Uterus (tissue), 2 donors: ENCODE measurements around the gene PUM1.

Experiments
- POLR2A ChIP-seq, 2 donors: fragments of 450-650 bp; IDR thresholded peaks; one replicate each; pipeline ENCODE4 v1.6.1; 2016; ENCODE audit warnings: antibody characterized with exemption in 2 of 2, mild to moderate bottlenecking in 1 of 2, moderate library complexity in 1 of 2
- TF ChIP-seq, protein P1 (sequence below), 4 experiments: fragments of 200-600 bp in 2 of 4; fragments of 450-650 bp in 2 of 4; sonication (generic) in 2 of 4; IDR thresholded peaks; one replicate each; pipeline ENCODE4 v1.5.1; 2016 to 2019; ENCODE audit warnings: antibody characterized with exemption in 4 of 4, mild to moderate bottlenecking in 2 of 4, moderate library complexity in 1 of 4

DNA sequence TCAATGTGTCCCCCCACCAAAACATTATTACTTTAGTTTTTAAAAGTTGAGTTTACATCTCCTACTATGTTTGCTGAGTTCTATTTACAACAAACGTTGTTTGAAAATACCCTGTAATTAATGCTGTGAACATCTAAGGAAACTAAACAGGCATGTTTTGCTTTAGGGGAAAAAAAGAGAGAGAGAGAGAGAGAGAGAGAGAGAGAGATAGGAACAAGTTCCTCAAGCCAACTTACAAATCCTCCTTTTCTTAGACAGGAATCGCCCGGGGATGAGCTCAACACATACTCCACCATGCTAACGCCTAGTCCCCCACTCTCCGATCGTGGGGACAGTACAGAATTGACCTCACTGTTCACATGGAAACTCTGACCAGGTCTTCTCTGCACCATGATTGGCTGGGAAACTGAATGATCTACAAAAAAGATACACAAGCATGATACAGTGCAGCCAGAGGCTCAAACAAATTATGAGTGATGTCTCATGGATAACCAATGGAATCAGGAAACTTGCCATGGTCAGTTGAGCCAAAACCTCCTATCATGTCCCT is 59.8 kb downstream of the PUM1 start:
- TF ChIP-seq POLR2A (IDR thresholded peaks at IDR 0.05), result no peak
- TF ChIP-seq, protein P1, sequence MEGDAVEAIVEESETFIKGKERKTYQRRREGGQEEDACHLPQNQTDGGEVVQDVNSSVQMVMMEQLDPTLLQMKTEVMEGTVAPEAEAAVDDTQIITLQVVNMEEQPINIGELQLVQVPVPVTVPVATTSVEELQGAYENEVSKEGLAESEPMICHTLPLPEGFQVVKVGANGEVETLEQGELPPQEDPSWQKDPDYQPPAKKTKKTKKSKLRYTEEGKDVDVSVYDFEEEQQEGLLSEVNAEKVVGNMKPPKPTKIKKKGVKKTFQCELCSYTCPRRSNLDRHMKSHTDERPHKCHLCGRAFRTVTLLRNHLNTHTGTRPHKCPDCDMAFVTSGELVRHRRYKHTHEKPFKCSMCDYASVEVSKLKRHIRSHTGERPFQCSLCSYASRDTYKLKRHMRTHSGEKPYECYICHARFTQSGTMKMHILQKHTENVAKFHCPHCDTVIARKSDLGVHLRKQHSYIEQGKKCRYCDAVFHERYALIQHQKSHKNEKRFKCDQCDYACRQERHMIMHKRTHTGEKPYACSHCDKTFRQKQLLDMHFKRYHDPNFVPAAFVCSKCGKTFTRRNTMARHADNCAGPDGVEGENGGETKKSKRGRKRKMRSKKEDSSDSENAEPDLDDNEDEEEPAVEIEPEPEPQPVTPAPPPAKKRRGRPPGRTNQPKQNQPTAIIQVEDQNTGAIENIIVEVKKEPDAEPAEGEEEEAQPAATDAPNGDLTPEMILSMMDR (IDR thresholded peaks at IDR 0.05), result no peak
